PFSK-1 (cell line): Measurements from ENCODE around the gene CREB3.

Source experiments
- FOXP2 ChIP-seq: optimal IDR thresholded peaks from 2 replicates; pipeline ENCODE3; 2011; ENCODE audit warnings: borderline replicate concordance, control low read depth, inconsistent platforms; ENCODE audit not compliant: insufficient read depth; ENCODE audit errors: extremely low read length, extremely low read depth
- POLR2AphosphoS5 ChIP-seq: IDR thresholded peaks from 2 replicates; pipeline ENCODE4 v1.6.1; 2012; ENCODE audit warnings: low read depth, mild to moderate bottlenecking, control low read depth, low read length, moderate library complexity
- REST ChIP-seq, 2 experiments: IDR thresholded peaks; 2 replicates each; pipeline versions ENCODE4 v1.6.1 to v1.8.0; 2011 to 2012; ENCODE audit warnings: low read depth in 2 of 2, low read length in 2 of 2, control low read depth in 1 of 2, inconsistent platforms in 1 of 2, mild to moderate bottlenecking in 1 of 2, moderate library complexity in 1 of 2; ENCODE audit not compliant: insufficient read depth in 1 of 2
- SIN3A ChIP-seq: IDR thresholded peaks from 2 replicates; pipeline ENCODE4 v1.6.1; 2012; ENCODE audit warnings: mild to moderate bottlenecking, low read length, moderate library complexity, borderline replicate concordance; ENCODE audit not compliant: insufficient read depth
- TAF1 ChIP-seq: IDR thresholded peaks from 2 replicates; pipeline ENCODE4 v1.6.1; 2012; ENCODE audit warnings: low read length, control low read depth, borderline replicate concordance; ENCODE audit not compliant: insufficient read depth

The CREB3 gene

GRCh38 chr9:35718721-35719511 is 13.6 kb upstream of the CREB3 start:
- TF ChIP-seq FOXP2 (no peak), REST (IDR thresholded peaks at IDR 0.05; ENCODE audit: insufficient read depth in 1 of 2, low read depth in 2 of 2, low read length in 2 of 2) (no peak), SIN3A (no peak), TAF1 (no peak), POLR2AphosphoS5 (no peak)

GRCh38 chr9:35719546-35719945 is 12.9 kb upstream of the CREB3 start:
- no peak for TF ChIP-seq POLR2AphosphoS5
- TF ChIP-seq FOXP2: no peak
- no peak for TF ChIP-seq SIN3A
- no peak for TF ChIP-seq TAF1
- TF ChIP-seq REST (IDR thresholded peaks at IDR 0.05; ENCODE audit: insufficient read depth in 1 of 2, low read depth in 2 of 2, low read length in 2 of 2): no peak

- TF ChIP-seq FOXP2 (no peak), REST (IDR thresholded peaks at IDR 0.05; ENCODE audit: insufficient read depth in 1 of 2, low read depth in 2 of 2, low read length in 2 of 2) (no peak)
Observed at GRCh38 chr9:35723426-35723825, 9.0 kb upstream of the CREB3 start.

GRCh38 chr9:35723908-35724307 is 8.6 kb upstream of the CREB3 start:
- no peak for TF ChIP-seq TAF1
- no peak for TF ChIP-seq REST (IDR thresholded peaks at IDR 0.05; ENCODE audit: insufficient read depth in 1 of 2, low read depth in 2 of 2, low read length in 2 of 2)
- no peak for TF ChIP-seq SIN3A
- no peak for TF ChIP-seq POLR2AphosphoS5
- TF ChIP-seq FOXP2: no peak

GRCh38 chr9:35725362-35725761 is 7.1 kb upstream of the CREB3 start:
- TF ChIP-seq REST (IDR thresholded peaks at IDR 0.05; ENCODE audit: insufficient read depth in 1 of 2, low read depth in 2 of 2, low read length in 2 of 2): no peak
- no peak for TF ChIP-seq SIN3A
- TF ChIP-seq TAF1: no peak
- TF ChIP-seq FOXP2: no peak
- TF ChIP-seq POLR2AphosphoS5: no peak
